NCI-H2196 (cell line): ENCODE data around the gene SP4.

Experiments used
- DNase-seq: peaks from one replicate; lab custom pipeline; 2025; ENCODE audit not compliant: unreplicated experiment; lab: John Stamatoyannopoulos, UW

SP4 gene

DNA sequence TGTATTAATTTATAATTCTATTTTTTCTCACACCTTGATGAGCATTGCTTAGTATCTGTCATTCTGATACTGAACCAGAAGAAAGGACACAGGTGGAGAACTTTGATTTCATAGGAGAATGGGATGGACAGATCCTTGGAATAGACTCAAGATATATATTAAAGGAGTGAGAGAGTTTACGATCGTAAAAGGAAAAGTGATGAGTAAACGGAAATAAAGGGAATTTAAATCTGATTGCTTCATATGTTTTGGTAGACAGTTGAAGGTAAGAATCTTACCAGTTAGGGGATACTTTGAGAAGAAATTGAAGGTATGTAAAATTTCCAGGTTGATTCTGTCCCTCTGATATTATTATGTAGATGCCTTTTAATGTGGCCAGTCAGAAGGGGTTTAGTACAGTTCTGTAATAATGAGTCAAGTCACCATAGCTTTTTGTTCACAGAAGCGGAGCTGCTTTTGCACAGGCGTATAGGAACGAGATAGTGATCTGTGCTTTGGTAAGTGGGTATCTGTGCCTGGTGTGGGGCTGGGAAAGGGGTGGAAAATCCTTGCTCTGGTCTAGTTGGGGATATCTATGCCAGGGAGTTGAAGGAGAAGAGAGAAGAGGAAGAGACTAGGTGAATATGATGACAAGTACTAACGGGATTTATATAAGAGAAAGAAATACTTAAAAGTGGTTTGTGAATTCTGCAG, 15.4 kb downstream of the SP4 start:
- no peak for DNase-seq

- DNase-seq = no peak
Measured at GRCh38 chr7:21448974-21449373, 21.1 kb downstream of the SP4 start.

GRCh38 chr7:21450076-21450475, 22.2 kb downstream of the SP4 start:
- no peak for DNase-seq

GRCh38 chr7:21450941-21451340, 23.1 kb downstream of the SP4 start:
- DNase-seq = peak; percentile 38

DNA sequence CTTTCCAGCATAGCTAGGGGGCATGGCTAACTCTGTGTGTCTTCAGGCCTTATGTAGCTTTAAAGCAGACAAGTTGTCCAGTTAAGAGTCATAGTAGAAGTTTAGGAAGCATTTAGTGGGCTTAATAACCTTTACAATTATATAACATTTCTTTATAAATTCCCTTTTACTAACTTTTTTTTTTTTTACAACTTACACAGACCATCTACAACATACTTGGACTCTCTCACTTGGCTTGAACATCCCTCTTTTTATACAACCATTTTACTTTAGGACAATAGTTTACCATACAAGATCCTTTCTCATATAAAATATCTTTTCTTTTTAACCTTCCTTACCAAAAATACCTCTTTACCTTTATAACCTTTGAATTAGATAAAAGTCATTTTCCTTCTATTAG, 26.3 kb downstream of the SP4 start:
- DNase-seq = no peak

DNA sequence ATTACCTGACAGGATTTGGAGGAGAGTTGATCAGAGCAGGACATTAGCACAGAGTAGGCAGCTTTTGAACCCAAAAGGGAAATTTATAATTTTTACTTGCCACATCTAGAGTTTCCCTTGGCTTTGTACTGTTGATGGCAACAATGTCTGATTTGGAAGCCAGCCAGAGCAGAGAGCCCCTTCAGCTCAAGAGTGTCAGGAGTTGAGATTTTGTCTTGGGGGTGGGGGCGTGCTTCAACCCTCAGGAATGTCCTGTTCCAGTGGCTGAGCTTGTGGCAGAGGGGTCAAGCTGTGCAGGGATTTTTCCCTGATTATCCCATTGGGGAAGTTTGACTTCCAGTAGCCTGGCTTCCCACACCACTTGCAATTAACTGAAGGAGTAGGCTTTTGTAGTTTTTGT, 27.0 kb downstream of the SP4 start:
- no peak for DNase-seq

DNA sequence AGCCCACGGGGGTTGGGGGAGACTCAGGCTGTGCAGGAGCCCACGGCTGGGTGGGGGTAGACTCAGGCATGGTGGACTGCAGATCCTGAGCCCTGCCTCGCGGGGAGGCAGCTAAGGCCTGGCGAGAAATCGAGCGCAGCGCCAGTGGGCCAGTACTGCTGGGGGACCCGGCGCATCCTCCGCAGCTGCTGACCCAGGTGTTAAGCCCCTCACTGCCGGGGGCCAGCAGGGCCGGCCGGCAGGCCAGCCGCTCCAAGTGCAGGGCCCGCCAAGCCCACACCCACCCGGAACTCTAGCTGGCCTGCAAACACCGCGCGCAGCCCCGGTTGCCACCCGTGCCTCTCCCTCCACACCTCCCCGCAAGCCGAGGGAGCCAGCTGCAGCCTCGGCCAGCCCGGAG, 33.4 kb downstream of the SP4 start:
- DNase-seq = no peak

DNA sequence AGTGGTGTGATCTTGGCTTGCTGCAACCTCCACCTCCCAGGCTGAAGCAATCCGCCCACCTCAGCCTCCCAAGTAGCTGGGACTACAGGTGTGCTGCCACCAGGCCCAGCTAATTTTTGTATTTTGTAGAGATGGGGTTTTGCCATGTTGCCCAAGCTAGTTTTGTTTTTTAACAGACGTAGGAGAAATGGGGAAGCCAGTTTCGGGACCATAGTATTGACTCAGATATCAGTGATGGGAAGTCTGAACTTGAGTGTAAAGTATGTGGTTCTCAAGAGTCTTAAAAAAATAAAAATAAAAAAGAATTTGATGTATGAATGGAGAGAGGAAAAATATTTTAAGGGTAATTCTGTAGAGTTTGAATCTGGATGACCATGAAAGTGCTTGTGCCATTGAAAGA, 34.2 kb downstream of the SP4 start:
- DNase-seq = no peak

- no peak for DNase-seq
Measured at GRCh38 chr7:21463524-21463923, 35.6 kb downstream of the SP4 start.

GRCh38 chr7:21468969-21469368, 41.1 kb downstream of the SP4 start:
- DNase-seq = no peak

DNA sequence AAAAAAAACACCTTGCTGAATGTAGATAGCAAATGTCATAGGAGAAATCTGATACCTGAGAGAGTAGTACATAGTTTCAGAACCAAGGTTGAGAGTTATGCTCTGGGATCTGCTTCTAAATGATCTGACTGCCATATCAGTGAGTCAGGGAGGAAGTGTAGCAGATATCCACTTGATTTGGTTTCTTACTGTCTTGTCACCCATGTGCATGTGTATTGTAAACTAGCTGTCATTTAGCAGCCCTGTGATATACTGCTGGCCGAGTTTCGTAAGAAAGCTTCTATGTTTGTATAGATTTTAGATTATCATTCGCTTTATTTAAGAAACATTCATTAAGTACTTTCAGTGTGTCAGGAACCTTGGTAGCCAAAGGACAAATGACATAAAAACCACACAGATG, 42.0 kb downstream of the SP4 start:
- no peak for DNase-seq

- DNase-seq = no peak
Measured at GRCh38 chr7:21472029-21472428, 44.1 kb downstream of the SP4 start.

GRCh38 chr7:21476429-21476828, 48.5 kb downstream of the SP4 start:
- no peak for DNase-seq

DNA sequence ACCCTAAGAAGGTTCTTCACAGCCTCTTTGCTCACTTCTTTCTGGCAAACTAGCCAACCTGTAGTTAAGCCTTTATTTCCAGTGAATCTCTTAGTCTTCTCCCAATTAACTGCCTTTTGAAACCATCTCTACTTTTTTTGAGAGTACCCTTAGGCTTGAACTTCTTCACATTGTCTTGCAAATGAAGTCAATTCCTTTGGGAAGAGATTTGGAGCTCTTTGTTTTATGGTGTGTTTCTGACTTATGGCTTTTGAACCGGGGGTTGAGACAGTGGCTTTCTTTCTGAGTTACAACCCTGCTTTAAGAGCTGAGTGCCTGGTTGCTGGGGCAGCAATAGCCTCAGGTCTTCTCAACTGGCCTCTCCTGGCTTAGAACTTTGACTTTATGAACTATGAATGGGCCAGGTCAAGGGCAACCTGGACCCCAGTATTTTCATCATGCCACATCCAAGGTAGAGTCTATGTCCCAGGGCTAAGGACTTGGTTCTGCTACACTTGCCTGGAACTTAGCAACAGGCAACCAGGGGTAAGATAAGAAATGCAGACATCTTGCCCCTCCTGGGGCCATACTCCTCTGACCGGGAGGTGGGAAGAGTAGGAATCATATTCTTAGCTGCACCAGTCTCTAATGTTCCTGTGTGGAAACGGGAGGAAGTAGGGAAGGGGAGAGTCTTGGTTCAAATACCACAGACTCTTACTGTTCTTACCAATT, 53.0 kb downstream of the SP4 start:
- DNase-seq = no peak

DNA sequence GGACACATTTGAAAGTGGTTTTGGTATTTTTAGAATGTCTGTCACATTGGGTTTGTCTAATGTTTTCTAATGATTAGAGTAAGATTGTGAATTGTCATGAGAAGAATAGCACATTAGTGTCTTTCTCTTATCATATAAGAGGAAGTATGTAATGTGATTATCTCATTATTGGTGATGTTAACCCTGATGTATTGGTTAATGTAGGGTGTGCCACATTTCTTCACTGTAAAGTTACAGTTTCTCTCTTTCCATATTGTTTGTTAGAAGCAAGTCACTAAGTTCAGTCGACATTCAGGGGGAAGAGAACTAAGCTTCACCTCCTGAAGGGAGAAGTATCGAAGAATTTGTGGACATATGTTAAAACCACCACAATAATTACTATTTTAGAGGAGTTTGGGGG, 58.6 kb downstream of the SP4 start:
- no peak for DNase-seq

GRCh38 chr7:21495731-21496130, 67.8 kb downstream of the SP4 start:
- no peak for DNase-seq

DNA sequence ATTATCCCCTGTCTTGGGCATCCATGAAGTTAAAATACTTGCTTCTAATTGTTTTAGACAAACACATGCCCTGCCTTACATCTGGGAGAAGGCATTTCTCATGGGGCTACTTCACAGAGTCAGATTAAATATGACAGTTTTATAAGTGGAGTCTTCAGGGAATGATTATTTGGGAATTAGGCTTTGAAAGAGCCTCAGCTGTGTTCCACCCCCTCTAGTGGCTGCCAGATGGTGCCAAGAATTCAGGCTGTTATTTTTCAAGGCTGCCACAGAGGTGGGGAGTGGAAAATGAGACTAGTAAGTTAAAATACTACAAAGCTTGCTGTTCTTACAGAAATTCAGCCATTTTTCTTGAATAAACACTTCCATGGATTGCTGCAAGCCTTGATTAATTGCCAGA, 69.2 kb downstream of the SP4 start:
- DNase-seq = no peak

- no peak for DNase-seq
Measured at GRCh38 chr7:21500117-21500832, 72.4 kb downstream of the SP4 start.

DNA sequence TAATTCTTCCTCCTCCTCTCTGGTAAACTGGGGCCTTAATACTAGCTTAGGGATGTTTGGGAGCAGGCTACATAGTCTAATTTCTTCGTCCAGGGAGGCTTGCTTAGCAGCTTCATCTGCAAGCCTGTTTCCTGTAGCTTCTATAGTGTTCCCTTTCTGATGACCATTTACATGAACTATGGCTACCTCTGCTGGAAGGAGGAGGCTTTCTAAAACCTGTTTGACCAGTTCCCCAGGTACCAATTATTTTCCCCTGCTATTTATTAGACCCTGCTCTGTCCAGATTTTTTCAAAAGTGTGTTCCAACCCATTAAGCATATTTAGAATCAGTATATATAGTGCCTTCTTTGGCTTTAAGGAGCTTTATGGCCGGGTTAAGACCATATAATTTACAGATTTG, 76.1 kb downstream of the SP4 start:
- DNase-seq = peak; percentile 24

DNA sequence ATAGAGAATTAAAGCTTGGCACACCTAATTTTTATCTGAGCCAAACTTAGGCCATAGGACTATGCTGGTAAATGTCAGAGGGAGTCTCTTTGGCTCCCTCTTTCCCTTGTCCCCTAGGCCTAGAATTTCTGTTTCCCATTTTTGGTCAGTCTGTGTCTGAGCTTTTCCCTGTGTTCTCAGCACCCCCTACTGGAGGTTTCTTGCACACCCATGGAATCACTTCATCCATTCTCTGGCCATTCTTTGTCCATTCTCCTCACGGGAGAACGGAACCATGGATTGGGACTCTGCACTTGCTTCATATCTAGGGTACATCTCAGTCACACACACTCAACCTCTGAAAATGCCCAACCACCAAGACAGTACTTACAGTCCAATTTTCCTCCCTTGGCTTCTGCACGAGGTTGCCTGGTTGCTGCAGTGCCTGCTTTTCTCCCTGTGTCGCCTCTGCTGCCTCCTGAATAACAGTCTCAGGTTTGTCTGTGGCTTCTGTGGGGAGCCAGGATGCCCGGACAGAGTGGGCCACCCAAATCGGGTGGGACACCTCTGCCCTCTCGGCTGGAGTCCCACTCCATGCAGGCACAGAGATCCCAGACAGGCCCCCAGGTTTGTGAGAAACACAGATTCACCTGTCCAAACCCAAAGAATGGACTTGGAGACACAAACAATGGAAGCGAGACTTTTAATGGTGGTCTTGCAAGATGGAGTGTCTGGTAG, 79.9 kb downstream of the SP4 start:
- DNase-seq = no peak

GRCh38 chr7:21508538-21508937, 80.7 kb downstream of the SP4 start:
- DNase-seq = no peak

DNA sequence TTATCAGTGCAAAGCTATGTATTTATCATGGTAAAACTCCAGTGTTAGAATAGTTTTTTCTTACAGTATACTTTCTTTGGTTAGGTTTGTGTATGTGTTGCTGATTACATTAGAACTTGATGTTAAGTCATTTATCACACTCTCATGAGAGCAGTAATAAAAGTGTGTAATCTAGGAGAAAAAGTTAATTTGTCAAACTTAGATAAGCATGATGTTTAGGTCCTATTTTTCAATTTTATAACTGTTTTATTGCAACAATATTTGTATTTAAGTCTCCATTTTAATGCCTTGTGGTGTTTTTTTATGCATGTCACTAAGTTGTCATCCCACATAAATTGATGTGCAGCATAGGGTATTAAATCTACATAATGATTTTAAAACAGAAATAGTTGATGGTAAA, 86.2 kb downstream of the SP4 start:
- no peak for DNase-seq
